Measurements from ENCODE around the gene EFR3B.

- TF ChIP-seq JUN (IDR thresholded peaks at IDR 0.05) = no peak
- no peak for TF ChIP-seq CTCF (IDR thresholded peaks at IDR 0.05)
- no peak for TF ChIP-seq HDAC2 (IDR thresholded peaks at IDR 0.05)
- no peak for TF ChIP-seq EP300 (IDR thresholded peaks at IDR 0.05)
- TF ChIP-seq MYC (IDR thresholded peaks at IDR 0.05; ENCODE audit: borderline replicate concordance, low read length) = no peak
- TF ChIP-seq CEBPB (IDR thresholded peaks at IDR 0.05) = no peak
- TF ChIP-seq REST (IDR thresholded peaks at IDR 0.05) = no peak
- TF ChIP-seq CBX8 (IDR thresholded peaks at IDR 0.05) = no peak
- TF ChIP-seq BCL3 (IDR thresholded peaks at IDR 0.05) = no peak
- TF ChIP-seq ELK1 (IDR thresholded peaks at IDR 0.05; ENCODE audit: low read depth, low read length) = no peak
- no peak for TF ChIP-seq CHD2 (IDR thresholded peaks at IDR 0.05; ENCODE audit: low read length, partially characterized antibody)
- no peak for TF ChIP-seq POLR2A (IDR thresholded peaks at IDR 0.05; ENCODE audit: low read length)
- TF ChIP-seq ZC3H11A (IDR thresholded peaks at IDR 0.05) = no peak
- no peak for TF ChIP-seq TP53 (CRISPR knock-in tag; IDR thresholded peaks at IDR 0.05)
Observed at GRCh38 chr2:25044990-25045389, 3.1 kb downstream of the EFR3B start.
